Endothelial cell of umbilical vein (primary cell): ENCODE data around the gene RAB11FIP3. TPM values are rescaled to one million over a fixed set of nuclear protein-coding genes. Genes with fewer than 3 reads are reported as not detected.

Experiments used
- BruUV-seq: library from RNA; stranded (reverse); fragments of 400-500 nt; replicated peaks from 2 replicates; lab custom pipeline; 2021; lab: Mats Ljungman, UMichigan
- CTCF ChIA-PET: fragments of 300-600, 350-600 bp; sonication (Branson Sonifier 250); formaldehyde crosslinking; loops from one replicate; lab custom pipeline; 2021; ENCODE audit warnings: antibody characterized with exemption, inconsistent platforms; lab: Charles Lee
- POLR2A ChIA-PET: fragments of 300-600, 350-600 bp; sonication (Branson Sonifier 250); formaldehyde crosslinking; loops from one replicate; lab custom pipeline; 2021; ENCODE audit warnings: antibody characterized with exemption, inconsistent platforms; lab: Charles Lee
- DNase-seq: peaks from one replicate; pipeline ENCODE4 v3.0.0-alpha.2; 2011; ENCODE audit warnings: low read depth, low spot score
- FAIRE-seq: peaks from 2 replicates; lab custom pipeline; 2011; peaks lifted over from hg19 to GRCh38; lab: Jason Lieb, UNC
- H2AFZ ChIP-seq: 2 replicates; pipeline ENCODE4 v1.6.0; 2012; ENCODE audit warnings: low read depth, low read length, control low read depth, inconsistent platforms
- H3K27ac ChIP-seq: 2 replicates; pipeline ENCODE4 v1.5.1; 2011; ENCODE audit warnings: low read depth, mild to moderate bottlenecking, control low read depth, low read length, moderate library complexity; ENCODE audit not compliant: insufficient read depth
- H3K27me3 ChIP-seq, 2 experiments: 2 replicates each; pipeline versions ENCODE4 v1.6.0 to v1.6.1; 2011; ENCODE audit warnings: low read length in 2 of 2, mixed read lengths in 1 of 2; ENCODE audit not compliant: control insufficient read depth in 2 of 2, insufficient read depth in 2 of 2
- H3K36me3 ChIP-seq, 2 experiments: 2 replicates in 1 of 2; 3 replicates in 1 of 2; pipeline ENCODE4 v1.5.1; 2011; ENCODE audit warnings: low read length in 2 of 2, mild to moderate bottlenecking in 1 of 2, moderate library complexity in 1 of 2; ENCODE audit not compliant: control insufficient read depth in 2 of 2, insufficient read depth in 2 of 2; ENCODE audit errors: extremely low read depth in 1 of 2
- H3K4me1 ChIP-seq: 3 replicates; pipeline ENCODE4 v1.5.1; 2011; ENCODE audit warnings: mild to moderate bottlenecking, low read length; ENCODE audit not compliant: control insufficient read depth, insufficient read depth; ENCODE audit errors: extremely low read depth
- H3K4me2 ChIP-seq: 2 replicates; pipeline ENCODE4 v1.6.1; 2011; ENCODE audit warnings: low read length, control low read depth, mixed read lengths; ENCODE audit not compliant: insufficient read depth
- H3K4me3 ChIP-seq, 3 experiments: fragments of 200-600 bp in 1 of 3; sonication (generic), shearing (Covaris generic) in 1 of 3; replicated peaks in 1 of 3; 2 replicates each; pipeline ENCODE4 v1.5.1; 2011 to 2016; ENCODE audit warnings: control low read depth in 3 of 3, low read length in 3 of 3, mild to moderate bottlenecking in 2 of 3, inconsistent platforms in 1 of 3, low read depth in 1 of 3, moderate library complexity in 1 of 3; ENCODE audit not compliant: insufficient read depth in 1 of 3
- H3K79me2 ChIP-seq: 2 replicates; pipeline ENCODE4 v1.6.0; 2012; ENCODE audit warnings: low read length, inconsistent platforms; ENCODE audit not compliant: control insufficient read depth, insufficient read depth
- H3K9ac ChIP-seq: replicated peaks from 2 replicates; pipeline ENCODE3; 2011; ENCODE audit warnings: low read length, control low read depth; ENCODE audit not compliant: insufficient read depth; ENCODE audit errors: extremely low read depth
- H3K9me1 ChIP-seq: replicated peaks from 3 replicates; pipeline ENCODE4 v1.6.0; 2011; ENCODE audit warnings: mild to moderate bottlenecking, low read length; ENCODE audit not compliant: control insufficient read depth, insufficient read depth; ENCODE audit errors: extremely low read depth
- H3K9me3 ChIP-seq: replicated peaks from 2 replicates; pipeline ENCODE4 v1.5.1; 2012; ENCODE audit warnings: low read length, inconsistent platforms; ENCODE audit not compliant: control insufficient read depth, insufficient read depth
- H4K20me1 ChIP-seq: replicated peaks from 2 replicates; pipeline ENCODE3; 2011; ENCODE audit warnings: mild to moderate bottlenecking, low read length; ENCODE audit not compliant: control insufficient read depth, insufficient read depth; ENCODE audit errors: extremely low read depth
- CTCF ChIP-seq, 2 donors: IDR thresholded peaks; 1 replicate in 1 of 2; 2 replicates in 1 of 2; pipeline ENCODE4 v1.5.1; 2011; ENCODE audit warnings: low read length in 2 of 2, mild to moderate bottlenecking in 2 of 2, moderate library complexity in 2 of 2, control low read depth in 1 of 2, inconsistent platforms in 1 of 2, low read depth in 1 of 2; ENCODE audit not compliant: insufficient read depth in 1 of 2; ENCODE audit errors: extremely low read depth in 1 of 2
- EZH2 ChIP-seq: IDR thresholded peaks from 2 replicates; pipeline ENCODE4 v1.6.1; 2012; ENCODE audit warnings: borderline replicate concordance, low read depth, mild to moderate bottlenecking, moderate library complexity, low read length, inconsistent platforms; ENCODE audit not compliant: severe bottlenecking
- FOS ChIP-seq: IDR thresholded peaks from 2 replicates; pipeline ENCODE4 v1.6.1; 2011; ENCODE audit warnings: mild to moderate bottlenecking, low read length, moderate library complexity, borderline replicate concordance; ENCODE audit not compliant: insufficient read depth
- GATA2 ChIP-seq: IDR thresholded peaks from 2 replicates; pipeline ENCODE4 v1.7.0; 2011; ENCODE audit warnings: low read depth, mild to moderate bottlenecking, moderate library complexity, mixed read lengths, low read length; ENCODE audit not compliant: insufficient read length, insufficient read depth
- JUN ChIP-seq: IDR thresholded peaks from 2 replicates; pipeline ENCODE4 v1.6.1; 2011; ENCODE audit warnings: borderline replicate concordance, low read depth; ENCODE audit not compliant: insufficient read length, insufficient read depth
- MAX ChIP-seq: IDR thresholded peaks from 2 replicates; pipeline ENCODE4 v1.6.1; 2011; ENCODE audit not compliant: insufficient read depth, insufficient read length
- MYC ChIP-seq: IDR thresholded peaks from one replicate; pipeline ENCODE4 v1.6.1; 2011; ENCODE audit warnings: mild to moderate bottlenecking, low read depth, low read length
- POLR2A ChIP-seq: IDR thresholded peaks from 2 replicates; pipeline ENCODE4 v1.6.1; 2012; ENCODE audit warnings: low read depth, mild to moderate bottlenecking, control low read depth, low read length
- POLR2AphosphoS5 ChIP-seq: IDR thresholded peaks from 2 replicates; pipeline ENCODE4 v1.6.1; 2012; ENCODE audit warnings: low read depth, mild to moderate bottlenecking, control low read depth, low read length, moderate library complexity; ENCODE audit not compliant: insufficient read depth
- dilution Hi-C: fragments of 300-500 bp; cut with MboI; formaldehyde crosslinking; loops from one replicate; pipeline ENCODE4 v1.15.0; 2019; ENCODE audit warnings: low sequenced_read_pairs; ENCODE audit not compliant: extremely low pct_ligation_motif_present
- intact Hi-C: fragments of 100-400 bp; cut with micrococcal nuclease; formaldehyde crosslinking; loops from one replicate; pipeline ENCODE4 v1.10.0; 2022
- polyA plus RNA-seq, 4 experiments: library from polyadenylated mRNA; depleted of rRNA in 3 of 4; stranded (reverse) in 3 of 4; unstranded in 1 of 4; fragments of >200 nt; gene quantifications; 2 replicates each; pipeline versions ENCODE4 v1.2.1 to v1.2.3, GENCODE V29; 2011 to 2012; ENCODE audit warnings: missing spikeins in 1 of 4
- total RNA-seq: library from RNA; stranded (reverse); gene quantifications from 2 replicates; pipeline ENCODE4 v1.2.3, GENCODE V29; 2021

Gene RAB11FIP3
- total and polyA plus RNA-seq, 2 donors (not counting 3 experiments of a cell fraction or from before 2014, with no cell fraction given) = 20.5 to 75.9 TPM

GRCh38 chr16:534856-535445, 109.5 kb downstream of the RAB11FIP3 start:
- dilution Hi-C loops = no loop called here
- H3K4me3 ChIP-seq = no peak overlapping the region
- no peaks in the 10 kb centered on the region for H3K27me3 ChIP-seq
- no peaks in the 10 kb centered on the region for H3K9me3 ChIP-seq
- FAIRE-seq = no peak
- no TSS peak for BruUV-seq
- no peak overlapping the region for H3K9ac ChIP-seq
- H3K36me3 ChIP-seq = peaks cover 2 to 3% of the 10 kb centered on the region in 2 experiments
- H3K79me2 ChIP-seq = peaks cover 89% of the 10 kb centered on the region
- H3K4me2 ChIP-seq = no peak overlapping the region
- TF ChIP-seq POLR2AphosphoS5 = no peak
- no peak for TF ChIP-seq GATA2
- TF ChIP-seq EZH2 = no peak
- no peak for TF ChIP-seq MYC
- TF ChIP-seq POLR2A = no peak
- no peak for TF ChIP-seq MAX
- TF ChIP-seq CTCF (IDR thresholded peaks at IDR 0.05; ENCODE audit: extremely low read depth in 1 of 2, insufficient read depth in 1 of 2, low read depth in 1 of 2, low read length in 2 of 2) = no peak
- TF ChIP-seq JUN = no peak
- TF ChIP-seq FOS = no peak
- intact Hi-C loops = no loop called here
- H4K20me1 ChIP-seq = no peaks in the 10 kb centered on the region
- no peaks in the 10 kb centered on the region for H3K9me1 ChIP-seq
- H3K27ac ChIP-seq = no peak overlapping the region
- ChIA-PET CTCF (interaction anchor here (0.7 to 1.5 kb wide), 2 partner anchors 39 to 42 kb away, joined by 3 to 4 read pairs; no protein-coding TSS in a partner anchor), POLR2A (no interaction called here)
- peaks cover 1% of the 10 kb centered on the region for H3K4me1 ChIP-seq
- H2AFZ ChIP-seq = no peak overlapping the region
- DNase-seq = no peak
